HEK293 (cell line): ENCODE data around the gene RSPH3.

ENCODE experiments used
- CTCF ChIA-PET: fragments of 350-600 bp; formaldehyde crosslinking; extraction: SDS; loops from one replicate; lab custom pipeline; 2021; ENCODE audit warnings: antibody characterized with exemption; lab: Yijun Ruan, JAX
- POLR2A ChIA-PET: fragments of 300-600 bp; formaldehyde crosslinking; extraction: SDS; loops from one replicate; lab custom pipeline; 2020; ENCODE audit warnings: antibody characterized with exemption, inconsistent platforms; lab: Yijun Ruan, JAX
- H3K27ac ChIP-seq: fragments of 200-500 bp; sonication (Bioruptor generic); 2 replicates; pipeline ENCODE4 v1.5.1; 2014; ENCODE audit warnings: low read depth, low read length, control low read depth, inconsistent platforms; ENCODE audit errors: extremely low read depth
- H3K36me3 ChIP-seq, 2 experiments: fragments of 200-500 bp in 1 of 2; sonication (Bioruptor generic) in 1 of 2; 1 replicate in 1 of 2; 2 replicates in 1 of 2; pipeline ENCODE4 v1.5.1; 2014 to 2017; ENCODE audit warnings: inconsistent platforms in 2 of 2, low read length in 2 of 2; ENCODE audit not compliant: control insufficient read depth in 2 of 2, insufficient read depth in 1 of 2
- H3K4me1 ChIP-seq: fragments of 200-500 bp; sonication (Bioruptor generic); 2 replicates; pipeline ENCODE4 v1.5.1; 2014; ENCODE audit warnings: mild to moderate bottlenecking, low read length, inconsistent platforms; ENCODE audit not compliant: control insufficient read depth, insufficient read depth
- H3K4me3 ChIP-seq: 2 replicates; pipeline ENCODE4 v1.5.1; 2011; ENCODE audit warnings: low read depth, mild to moderate bottlenecking, control low read depth, low read length, moderate library complexity
- H3K9me3 ChIP-seq: fragments of 200-500 bp; sonication (Bioruptor generic); 2 replicates; pipeline ENCODE4 v1.5.1; 2014; ENCODE audit warnings: low read depth, low read length, inconsistent platforms; ENCODE audit not compliant: control insufficient read depth, insufficient read depth
- KLF7 ChIP-seq: fragments of 450-650 bp; formaldehyde crosslinking; IDR thresholded peaks from 2 replicates; pipeline ENCODE4 v1.5.1; 2016; ENCODE audit warnings: missing biosample characterization, missing genetic modification characterization, borderline replicate concordance
- PBX3 ChIP-seq: sonication (generic); formaldehyde crosslinking; IDR thresholded peaks from 2 replicates; pipeline ENCODE4 v1.8.1; 2022; ENCODE audit warnings: mild to moderate bottlenecking, moderate library complexity, missing genetic modification reagents
- REPIN1 ChIP-seq: fragments of 450-650 bp; formaldehyde crosslinking; IDR thresholded peaks from 2 replicates; pipeline ENCODE4 v1.5.1; 2017; ENCODE audit warnings: missing biosample characterization, missing genetic modification characterization, low read depth
- SALL2 ChIP-seq: fragments of 450-650 bp; formaldehyde crosslinking; IDR thresholded peaks from 2 replicates; pipeline ENCODE4 v1.5.0; 2017; ENCODE audit warnings: missing biosample characterization, mild to moderate bottlenecking, missing genetic modification characterization, borderline replicate concordance
- ZBTB21 ChIP-seq: fragments of 450-650 bp; formaldehyde crosslinking; IDR thresholded peaks from 2 replicates; pipeline ENCODE4 v1.5.1; 2017; ENCODE audit warnings: missing biosample characterization, missing genetic modification characterization
- ZFP37 ChIP-seq: fragments of 450-650 bp; formaldehyde crosslinking; IDR thresholded peaks from 2 replicates; pipeline ENCODE4 v1.5.1; 2016; ENCODE audit warnings: missing biosample characterization, missing genetic modification characterization
- ZNF112 ChIP-seq: fragments of 450-650 bp; formaldehyde crosslinking; IDR thresholded peaks from 2 replicates; pipeline ENCODE4 v1.5.0; 2017; ENCODE audit warnings: missing biosample characterization, missing genetic modification characterization
- ZNF121 ChIP-seq: fragments of 450-650 bp; formaldehyde crosslinking; IDR thresholded peaks from 2 replicates; pipeline ENCODE4 v1.5.1; 2016; ENCODE audit warnings: missing biosample characterization, missing genetic modification characterization
- ZNF202 ChIP-seq: fragments of 450-650 bp; formaldehyde crosslinking; IDR thresholded peaks from 2 replicates; pipeline ENCODE4 v1.5.1; 2016; ENCODE audit warnings: missing biosample characterization, missing genetic modification characterization, borderline replicate concordance
- ZNF223 ChIP-seq: fragments of 450-650 bp; formaldehyde crosslinking; IDR thresholded peaks from 2 replicates; pipeline ENCODE4 v1.5.1; 2016; ENCODE audit warnings: missing biosample characterization, missing genetic modification characterization
- ZNF248 ChIP-seq: fragments of 450-650 bp; formaldehyde crosslinking; IDR thresholded peaks from 2 replicates; pipeline ENCODE4 v1.5.1; 2017; ENCODE audit warnings: missing biosample characterization, missing genetic modification characterization
- ZNF324 ChIP-seq: fragments of 450-650 bp; formaldehyde crosslinking; IDR thresholded peaks from 2 replicates; pipeline ENCODE4 v1.5.1; 2016; ENCODE audit warnings: missing biosample characterization, missing genetic modification characterization
- ZNF362 ChIP-seq: fragments of 450-650 bp; formaldehyde crosslinking; IDR thresholded peaks from 2 replicates; pipeline ENCODE4 v1.5.1; 2016; ENCODE audit warnings: missing biosample characterization, missing genetic modification characterization
- ZNF426 ChIP-seq: fragments of 450-650 bp; formaldehyde crosslinking; IDR thresholded peaks from 2 replicates; pipeline ENCODE4 v1.5.1; 2017; ENCODE audit warnings: missing biosample characterization, missing genetic modification characterization, mild to moderate bottlenecking, inconsistent platforms, moderate library complexity
- ZNF473 ChIP-seq: fragments of 450-650 bp; formaldehyde crosslinking; IDR thresholded peaks from 2 replicates; pipeline ENCODE4 v1.5.1; 2017; ENCODE audit warnings: missing biosample characterization, missing genetic modification characterization
- ZNF521 ChIP-seq: fragments of 450-650 bp; formaldehyde crosslinking; IDR thresholded peaks from 2 replicates; pipeline ENCODE4 v1.5.1; 2017; ENCODE audit warnings: missing biosample characterization, mild to moderate bottlenecking, missing genetic modification characterization
- ZNF549 ChIP-seq: fragments of 450-650 bp; IDR thresholded peaks from 2 replicates; pipeline ENCODE4 v1.5.1; 2018; ENCODE audit warnings: missing biosample characterization, missing genetic modification characterization, mild to moderate bottlenecking, inconsistent platforms, moderate library complexity
- ZNF629 ChIP-seq: fragments of 450-650 bp; formaldehyde crosslinking; IDR thresholded peaks from 2 replicates; pipeline ENCODE4 v1.5.1; 2017; ENCODE audit warnings: missing biosample characterization, missing genetic modification characterization
- ZNF670 ChIP-seq: fragments of 450-650 bp; formaldehyde crosslinking; IDR thresholded peaks from 2 replicates; pipeline ENCODE4 v1.5.1; 2016; ENCODE audit warnings: missing biosample characterization, missing genetic modification characterization, low read depth
- ZNF677 ChIP-seq: fragments of 450-650 bp; IDR thresholded peaks from 2 replicates; pipeline ENCODE4 v1.5.0; 2018; ENCODE audit warnings: missing biosample characterization, mild to moderate bottlenecking, missing genetic modification characterization, moderate library complexity
- ZNF707 ChIP-seq: fragments of 450-650 bp; formaldehyde crosslinking; IDR thresholded peaks from 2 replicates; pipeline ENCODE4 v1.5.1; 2016; ENCODE audit warnings: missing biosample characterization, missing genetic modification characterization
- ZNF747 ChIP-seq: fragments of 450-650 bp; formaldehyde crosslinking; IDR thresholded peaks from 2 replicates; pipeline ENCODE4 v1.5.1; 2016; ENCODE audit warnings: missing biosample characterization, missing genetic modification characterization
- ZNF76 ChIP-seq: fragments of 450-650 bp; formaldehyde crosslinking; IDR thresholded peaks from 2 replicates; pipeline ENCODE4; 2016; ENCODE audit warnings: low read depth, missing biosample characterization, missing genetic modification characterization, borderline replicate concordance
- TF ChIP-seq, protein P1 (sequence below): fragments of 450-650 bp; formaldehyde crosslinking; IDR thresholded peaks from 2 replicates; pipeline ENCODE4 v1.5.0; 2017; ENCODE audit warnings: missing biosample characterization, missing genetic modification characterization, borderline replicate concordance
- TF ChIP-seq, protein P2 (sequence below): fragments of 450-650 bp; formaldehyde crosslinking; IDR thresholded peaks from 2 replicates; pipeline ENCODE4 v1.5.1; 2016; ENCODE audit warnings: missing biosample characterization, missing genetic modification characterization
- TF ChIP-seq, protein P3 (sequence below): fragments of 450-650 bp; formaldehyde crosslinking; IDR thresholded peaks from 2 replicates; pipeline ENCODE4 v1.5.1; 2016; ENCODE audit warnings: missing biosample characterization, missing genetic modification characterization, low read depth

RSPH3 gene

DNA sequence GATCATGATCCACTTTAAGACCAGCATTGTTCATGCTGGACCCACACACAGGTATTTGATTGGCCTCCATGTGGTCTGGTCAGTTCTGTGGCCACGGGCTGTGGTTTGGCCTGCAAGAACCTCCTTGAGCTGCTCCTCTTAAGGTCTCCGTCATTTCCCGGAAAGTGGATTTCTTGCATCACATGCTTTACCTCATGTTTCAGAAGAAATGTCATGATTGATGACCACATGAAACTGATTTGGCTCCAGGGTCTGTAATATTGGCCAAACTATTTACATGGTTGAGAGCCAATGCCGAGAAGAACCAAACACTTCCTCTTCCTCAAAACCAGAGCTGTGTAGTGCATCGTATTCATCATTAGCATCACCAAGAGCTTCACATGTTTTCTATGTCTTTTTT, 13.2 kb upstream of the RSPH3 start:
- Histone ChIP-seq H3K4me3 (no peak overlapping the region), H3K36me3 (no peaks in the 10 kb centered on the region), H3K27ac (no peak overlapping the region), H3K4me1 (no peaks in the 10 kb centered on the region), H3K9me3 (no peaks in the 10 kb centered on the region)
- CTCF ChIA-PET: interaction anchor here (1.0 to 1.8 kb wide), 3 partner anchors 9 to 121 kb away, joined by 5 to 8 read pairs (median 7); no protein-coding TSS in a partner anchor
- POLR2A ChIA-PET: no interaction called here
- no peak for TF ChIP-seq ZNF202 (tag by site-specific recombination)
- TF ChIP-seq ZNF112 (tag by site-specific recombination): no peak
- no peak for TF ChIP-seq ZNF426 (tag by site-specific recombination)
- TF ChIP-seq REPIN1 (tag by site-specific recombination): no peak
- TF ChIP-seq ZNF76 (tag by site-specific recombination): no peak
- no peak for TF ChIP-seq ZNF248 (tag by site-specific recombination)
- no peak for TF ChIP-seq ZNF324 (tag by site-specific recombination)
- TF ChIP-seq, protein P1, sequence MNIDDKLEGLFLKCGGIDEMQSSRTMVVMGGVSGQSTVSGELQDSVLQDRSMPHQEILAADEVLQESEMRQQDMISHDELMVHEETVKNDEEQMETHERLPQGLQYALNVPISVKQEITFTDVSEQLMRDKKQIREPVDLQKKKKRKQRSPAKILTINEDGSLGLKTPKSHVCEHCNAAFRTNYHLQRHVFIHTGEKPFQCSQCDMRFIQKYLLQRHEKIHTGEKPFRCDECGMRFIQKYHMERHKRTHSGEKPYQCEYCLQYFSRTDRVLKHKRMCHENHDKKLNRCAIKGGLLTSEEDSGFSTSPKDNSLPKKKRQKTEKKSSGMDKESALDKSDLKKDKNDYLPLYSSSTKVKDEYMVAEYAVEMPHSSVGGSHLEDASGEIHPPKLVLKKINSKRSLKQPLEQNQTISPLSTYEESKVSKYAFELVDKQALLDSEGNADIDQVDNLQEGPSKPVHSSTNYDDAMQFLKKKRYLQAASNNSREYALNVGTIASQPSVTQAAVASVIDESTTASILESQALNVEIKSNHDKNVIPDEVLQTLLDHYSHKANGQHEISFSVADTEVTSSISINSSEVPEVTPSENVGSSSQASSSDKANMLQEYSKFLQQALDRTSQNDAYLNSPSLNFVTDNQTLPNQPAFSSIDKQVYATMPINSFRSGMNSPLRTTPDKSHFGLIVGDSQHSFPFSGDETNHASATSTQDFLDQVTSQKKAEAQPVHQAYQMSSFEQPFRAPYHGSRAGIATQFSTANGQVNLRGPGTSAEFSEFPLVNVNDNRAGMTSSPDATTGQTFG (tag by site-specific recombination): no peak
- no peak for TF ChIP-seq ZBTB21 (tag by site-specific recombination)
- no peak for TF ChIP-seq ZNF223
- no peak for TF ChIP-seq ZFP37 (tag by site-specific recombination)
- no peak for TF ChIP-seq ZNF121
- TF ChIP-seq ZNF473 (tag by site-specific recombination): no peak
- TF ChIP-seq ZNF707 (tag by site-specific recombination): no peak
- no peak for TF ChIP-seq ZNF629 (tag by site-specific recombination)
- TF ChIP-seq ZNF670: no peak
- no peak for TF ChIP-seq KLF7
- TF ChIP-seq ZNF677 (tag by site-specific recombination): no peak
- no peak for TF ChIP-seq ZNF747 (tag by site-specific recombination)
- TF ChIP-seq ZNF549 (tag by site-specific recombination): no peak

DNA sequence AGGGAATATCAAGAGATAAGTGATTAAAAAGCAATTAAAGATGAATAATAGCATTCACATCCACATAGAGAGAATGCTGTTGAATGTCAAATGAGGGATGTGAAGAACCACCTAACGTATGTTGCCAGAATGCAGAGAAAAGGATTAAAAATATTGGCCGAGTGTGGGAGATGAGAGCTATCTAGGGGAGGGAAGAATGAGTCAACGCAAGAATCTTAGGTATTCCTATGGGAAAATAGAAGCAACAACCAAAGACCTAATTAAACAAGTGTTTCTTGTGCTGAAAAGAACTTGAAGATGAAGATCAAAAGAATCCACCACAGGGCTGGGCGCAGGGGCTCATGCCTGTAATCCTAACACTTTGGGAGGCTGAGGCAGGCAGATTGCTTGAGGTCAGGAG, 12.2 kb upstream of the RSPH3 start:
- no peak overlapping the region for H3K27ac ChIP-seq
- H3K4me3 ChIP-seq: no peak overlapping the region
- no peaks in the 10 kb centered on the region for H3K4me1 ChIP-seq
- H3K36me3 ChIP-seq: no peaks in the 10 kb centered on the region
- CTCF ChIA-PET: interaction anchor here (5.7 kb wide), 1 partner anchor 122 kb away, joined by 63 read pairs; no protein-coding TSS in a partner anchor
- H3K9me3 ChIP-seq: no peaks in the 10 kb centered on the region
- POLR2A ChIA-PET: no interaction called here
- TF ChIP-seq, protein P2, sequence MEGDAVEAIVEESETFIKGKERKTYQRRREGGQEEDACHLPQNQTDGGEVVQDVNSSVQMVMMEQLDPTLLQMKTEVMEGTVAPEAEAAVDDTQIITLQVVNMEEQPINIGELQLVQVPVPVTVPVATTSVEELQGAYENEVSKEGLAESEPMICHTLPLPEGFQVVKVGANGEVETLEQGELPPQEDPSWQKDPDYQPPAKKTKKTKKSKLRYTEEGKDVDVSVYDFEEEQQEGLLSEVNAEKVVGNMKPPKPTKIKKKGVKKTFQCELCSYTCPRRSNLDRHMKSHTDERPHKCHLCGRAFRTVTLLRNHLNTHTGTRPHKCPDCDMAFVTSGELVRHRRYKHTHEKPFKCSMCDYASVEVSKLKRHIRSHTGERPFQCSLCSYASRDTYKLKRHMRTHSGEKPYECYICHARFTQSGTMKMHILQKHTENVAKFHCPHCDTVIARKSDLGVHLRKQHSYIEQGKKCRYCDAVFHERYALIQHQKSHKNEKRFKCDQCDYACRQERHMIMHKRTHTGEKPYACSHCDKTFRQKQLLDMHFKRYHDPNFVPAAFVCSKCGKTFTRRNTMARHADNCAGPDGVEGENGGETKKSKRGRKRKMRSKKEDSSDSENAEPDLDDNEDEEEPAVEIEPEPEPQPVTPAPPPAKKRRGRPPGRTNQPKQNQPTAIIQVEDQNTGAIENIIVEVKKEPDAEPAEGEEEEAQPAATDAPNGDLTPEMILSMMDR: no peak
- TF ChIP-seq ZNF362 (tag by site-specific recombination) (no peak), PBX3 (CRISPR knock-in tag) (no peak), SALL2 (tag by site-specific recombination) (no peak), ZNF521 (tag by site-specific recombination) (no peak)
- TF ChIP-seq, protein P3, sequence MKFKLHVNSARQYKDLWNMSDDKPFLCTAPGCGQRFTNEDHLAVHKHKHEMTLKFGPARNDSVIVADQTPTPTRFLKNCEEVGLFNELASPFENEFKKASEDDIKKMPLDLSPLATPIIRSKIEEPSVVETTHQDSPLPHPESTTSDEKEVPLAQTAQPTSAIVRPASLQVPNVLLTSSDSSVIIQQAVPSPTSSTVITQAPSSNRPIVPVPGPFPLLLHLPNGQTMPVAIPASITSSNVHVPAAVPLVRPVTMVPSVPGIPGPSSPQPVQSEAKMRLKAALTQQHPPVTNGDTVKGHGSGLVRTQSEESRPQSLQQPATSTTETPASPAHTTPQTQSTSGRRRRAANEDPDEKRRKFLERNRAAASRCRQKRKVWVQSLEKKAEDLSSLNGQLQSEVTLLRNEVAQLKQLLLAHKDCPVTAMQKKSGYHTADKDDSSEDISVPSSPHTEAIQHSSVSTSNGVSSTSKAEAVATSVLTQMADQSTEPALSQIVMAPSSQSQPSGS (tag by site-specific recombination): no peak
